ENCODE results near the gene SHROOM4. TPM values are rescaled to one million over a fixed set of nuclear protein-coding genes. Genes with fewer than 3 reads are reported as not detected.

Gene SHROOM4
- total and polyA plus RNA-seq, 9 of the 15 experiments (the other 6 are each of a cell fraction or from before 2014, with no cell fraction given), result not detected

DNA sequence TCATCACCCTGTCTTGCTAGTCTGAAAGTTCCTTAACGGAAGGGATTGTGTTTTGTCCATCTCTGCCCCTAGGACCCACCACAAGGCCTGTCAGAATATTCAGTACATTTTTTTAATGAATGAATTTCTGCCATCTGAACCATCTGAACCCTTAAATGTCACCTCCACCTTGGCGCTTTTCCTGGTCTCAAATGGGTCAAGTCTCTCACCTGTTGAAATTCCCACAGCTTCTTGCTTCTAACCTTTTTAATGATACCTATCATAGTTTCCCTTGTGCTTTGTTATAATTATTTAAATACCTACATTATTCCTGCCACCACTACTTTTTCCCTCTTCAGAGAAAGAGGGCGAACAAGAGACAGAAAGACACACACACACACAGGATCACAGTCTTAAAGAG lies 48.0 kb downstream of the SHROOM4 start (continued):
- TF ChIP-seq XRCC5 (IDR thresholded peaks at IDR 0.05; ENCODE audit: low read depth, low read length) (no peak), NR3C1 (CRISPR knock-in tag; IDR thresholded peaks at IDR 0.05) (no peak), OTX1 (CRISPR knock-in tag; IDR thresholded peaks at IDR 0.05) (no peak), FOXM1 (IDR thresholded peaks at IDR 0.05; ENCODE audit: low read depth) (no peak), FOXM1 (CRISPR knock-in tag; IDR thresholded peaks at IDR 0.05; ENCODE audit: low read depth) (no peak)

DNA sequence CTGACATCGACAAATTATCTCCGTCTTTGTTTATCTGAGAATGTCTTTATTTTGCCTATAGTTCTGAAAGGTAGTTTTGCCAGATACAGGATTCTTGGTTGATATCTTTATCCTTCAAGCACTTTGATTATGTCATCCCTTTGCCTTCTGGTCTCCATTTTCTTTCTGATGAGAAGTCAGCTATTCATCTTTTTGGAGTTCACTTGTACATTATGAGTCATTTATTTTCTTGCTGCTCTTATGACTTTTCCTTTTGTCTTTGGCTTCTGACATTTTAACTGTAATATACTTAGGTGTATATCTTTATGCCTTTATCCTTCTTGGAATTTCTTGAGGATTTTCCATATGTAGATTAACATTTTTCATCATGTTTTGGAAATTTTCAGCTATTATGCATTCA lies 51.4 kb downstream of the SHROOM4 start:
- no peak overlapping the region for H2AFZ ChIP-seq (ENCODE audit: low read depth, low read length)
- no peaks in the 10 kb centered on the region for H3K27me3 ChIP-seq (ENCODE audit: control insufficient read depth in 2 of 2, insufficient read depth in 2 of 2, low read length in 2 of 2)
- no TSS peak for BruUV-seq (replicated peaks)
- no peak overlapping the region for H3K9ac ChIP-seq (ENCODE audit: insufficient read depth in 1 of 2, low read depth in 2 of 2, low read length in 2 of 2)
- no peaks in the 10 kb centered on the region for H3K9me3 ChIP-seq (replicated peaks; ENCODE audit: control insufficient read depth, insufficient read depth, low read depth, low read length)
- no peak overlapping the region for H3K4me2 ChIP-seq (ENCODE audit: insufficient read depth, low read length)
- H3K36me3 ChIP-seq (ENCODE audit: control insufficient read depth, insufficient read depth, low read length), result no peaks in the 10 kb centered on the region
- H3K9me1 ChIP-seq (ENCODE audit: control insufficient read depth, insufficient read depth, low read length), result no peaks in the 10 kb centered on the region
- ChIA-PET POLR2A (no interaction called here), CTCF (ENCODE audit: low intra/inter-chr PET ratio) (no interaction called here)
- H3K79me2 ChIP-seq (ENCODE audit: control insufficient read depth, insufficient read depth, low read length), result no peaks in the 10 kb centered on the region
- 0% methylated on average over 2 of the region's 2 CpGs for WGBS (ENCODE audit: insufficient coverage, low coverage, missing lambda C conversion rate)
- no peak for DNase-seq (ENCODE audit: extremely low read depth in 1 of 4, low spot score in 3 of 4)
- in situ Hi-C loops (cut with MboI) (no loop called here), intact Hi-C loops (cut with micrococcal nuclease) (no loop called here)
- no peaks in the 10 kb centered on the region for H3K4me1 ChIP-seq (replicated peaks in 1 of 2; ENCODE audit: control insufficient read depth in 2 of 2, insufficient read depth in 2 of 2, low read length in 2 of 2)
- no peak for ATAC-seq
- no peak overlapping the region for H3K27ac ChIP-seq (ENCODE audit: extremely low read depth, low read depth, low read length)
- no peaks in the 10 kb centered on the region for H4K20me1 ChIP-seq (replicated peaks; ENCODE audit: control insufficient read depth, insufficient read depth, low read length)
- FAIRE-seq, result no peak
- H3K4me3 ChIP-seq, result no peak overlapping the region
- TF ChIP-seq, protein P1, sequence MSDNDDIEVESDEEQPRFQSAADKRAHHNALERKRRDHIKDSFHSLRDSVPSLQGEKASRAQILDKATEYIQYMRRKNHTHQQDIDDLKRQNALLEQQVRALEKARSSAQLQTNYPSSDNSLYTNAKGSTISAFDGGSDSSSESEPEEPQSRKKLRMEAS (CRISPR knock-in tag; IDR thresholded peaks at IDR 0.05), result no peak
- TF ChIP-seq RFX1 (IDR thresholded peaks at IDR 0.05) (no peak), ZNF699 (CRISPR knock-in tag; IDR thresholded peaks at IDR 0.05; ENCODE audit: insufficient replicate concordance) (no peak), PRMT5 (CRISPR knock-in tag; IDR thresholded peaks at IDR 0.05) (no peak), DPF2 (IDR thresholded peaks at IDR 0.05) (no peak), TAF1 (IDR thresholded peaks at IDR 0.05; ENCODE audit: control insufficient read depth, extremely low read depth, insufficient read depth, low read length, severe bottlenecking) (no peak), ZNF146 (CRISPR knock-in tag; IDR thresholded peaks at IDR 0.05; ENCODE audit: unreplicated experiment) (no peak), ZNF232 (CRISPR knock-in tag; IDR thresholded peaks at IDR 0.05) (no peak), NUFIP1 (IDR thresholded peaks at IDR 0.05; ENCODE audit: partially characterized antibody) (no peak), CBFB (CRISPR knock-in tag; IDR thresholded peaks at IDR 0.05) (no peak), TEAD4 (IDR thresholded peaks at IDR 0.05; ENCODE audit: low read length) (no peak), TEAD4 (CRISPR knock-in tag; IDR thresholded peaks at IDR 0.05; ENCODE audit: borderline replicate concordance) (no peak)
- TF ChIP-seq, protein P2, sequence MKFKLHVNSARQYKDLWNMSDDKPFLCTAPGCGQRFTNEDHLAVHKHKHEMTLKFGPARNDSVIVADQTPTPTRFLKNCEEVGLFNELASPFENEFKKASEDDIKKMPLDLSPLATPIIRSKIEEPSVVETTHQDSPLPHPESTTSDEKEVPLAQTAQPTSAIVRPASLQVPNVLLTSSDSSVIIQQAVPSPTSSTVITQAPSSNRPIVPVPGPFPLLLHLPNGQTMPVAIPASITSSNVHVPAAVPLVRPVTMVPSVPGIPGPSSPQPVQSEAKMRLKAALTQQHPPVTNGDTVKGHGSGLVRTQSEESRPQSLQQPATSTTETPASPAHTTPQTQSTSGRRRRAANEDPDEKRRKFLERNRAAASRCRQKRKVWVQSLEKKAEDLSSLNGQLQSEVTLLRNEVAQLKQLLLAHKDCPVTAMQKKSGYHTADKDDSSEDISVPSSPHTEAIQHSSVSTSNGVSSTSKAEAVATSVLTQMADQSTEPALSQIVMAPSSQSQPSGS (CRISPR knock-in tag; IDR thresholded peaks at IDR 0.05), result no peak
- TF ChIP-seq, protein P3, sequence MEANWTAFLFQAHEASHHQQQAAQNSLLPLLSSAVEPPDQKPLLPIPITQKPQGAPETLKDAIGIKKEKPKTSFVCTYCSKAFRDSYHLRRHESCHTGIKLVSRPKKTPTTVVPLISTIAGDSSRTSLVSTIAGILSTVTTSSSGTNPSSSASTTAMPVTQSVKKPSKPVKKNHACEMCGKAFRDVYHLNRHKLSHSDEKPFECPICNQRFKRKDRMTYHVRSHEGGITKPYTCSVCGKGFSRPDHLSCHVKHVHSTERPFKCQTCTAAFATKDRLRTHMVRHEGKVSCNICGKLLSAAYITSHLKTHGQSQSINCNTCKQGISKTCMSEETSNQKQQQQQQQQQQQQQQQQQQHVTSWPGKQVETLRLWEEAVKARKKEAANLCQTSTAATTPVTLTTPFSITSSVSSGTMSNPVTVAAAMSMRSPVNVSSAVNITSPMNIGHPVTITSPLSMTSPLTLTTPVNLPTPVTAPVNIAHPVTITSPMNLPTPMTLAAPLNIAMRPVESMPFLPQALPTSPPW (CRISPR knock-in tag; IDR thresholded peaks at IDR 0.05), result no peak
- TF ChIP-seq, protein P4, sequence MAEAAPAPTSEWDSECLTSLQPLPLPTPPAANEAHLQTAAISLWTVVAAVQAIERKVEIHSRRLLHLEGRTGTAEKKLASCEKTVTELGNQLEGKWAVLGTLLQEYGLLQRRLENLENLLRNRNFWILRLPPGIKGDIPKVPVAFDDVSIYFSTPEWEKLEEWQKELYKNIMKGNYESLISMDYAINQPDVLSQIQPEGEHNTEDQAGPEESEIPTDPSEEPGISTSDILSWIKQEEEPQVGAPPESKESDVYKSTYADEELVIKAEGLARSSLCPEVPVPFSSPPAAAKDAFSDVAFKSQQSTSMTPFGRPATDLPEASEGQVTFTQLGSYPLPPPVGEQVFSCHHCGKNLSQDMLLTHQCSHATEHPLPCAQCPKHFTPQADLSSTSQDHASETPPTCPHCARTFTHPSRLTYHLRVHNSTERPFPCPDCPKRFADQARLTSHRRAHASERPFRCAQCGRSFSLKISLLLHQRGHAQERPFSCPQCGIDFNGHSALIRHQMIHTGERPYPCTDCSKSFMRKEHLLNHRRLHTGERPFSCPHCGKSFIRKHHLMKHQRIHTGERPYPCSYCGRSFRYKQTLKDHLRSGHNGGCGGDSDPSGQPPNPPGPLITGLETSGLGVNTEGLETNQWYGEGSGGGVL (CRISPR knock-in tag; IDR thresholded peaks at IDR 0.05), result no peak

Measured in K562 (cell line).